ENCODE measurements around the gene CAPN2.

GRCh38 chr1:223741861-223742260 is 29.5 kb downstream of the CAPN2 start:
- TF ChIP-seq CTCF (IDR thresholded peaks at IDR 0.05) (no peak), POLR2A (IDR thresholded peaks at IDR 0.05) (no peak), EP300 (IDR thresholded peaks at IDR 0.05) (no peak)
